Stimulated activated naive CD8-positive, alpha-beta T cell treated with anti-CD3 and anti-CD28 coated beads, Interleukin-15, Interleukin-2, amounts not matched to agents 100 U/mL and 50 U/mL, for 24 hours (primary cell): ENCODE data around the gene RRM2.
A peak's percentile ranks its signal among the peaks of the same experiment; 100 is the strongest.

Source experiments
- ATAC-seq: fragments of 150-1000 bp; cut with Tn5 transposase; one replicate; pipeline ENCODE4 v1.10.0; 2021
- DNase-seq: peaks from one replicate; pipeline ENCODE4 v3.0.0; 2021

RRM2 gene

GRCh38 chr2:10122500-10123280, at the start of gene RRM2:
TSS of gene RRM2 (plus strand) at chr2:10122739. CDS start at chr2:10122799, 60 bp downstream.
- ATAC-seq (peak; percentile 87), DNase-seq (peak; percentile 97)

GRCh38 chr2:10073706-10074105, 48.8 kb upstream of the RRM2 start:
- ATAC-seq = no peak
- no peak for DNase-seq

GRCh38 chr2:10075101-10075500, 47.4 kb upstream of the RRM2 start:
- ATAC-seq = no peak
- DNase-seq = no peak

- ATAC-seq (no peak), DNase-seq (no peak)
These were observed 46.8 kb upstream of the RRM2 start for GRCh38 chr2:10075571-10076209.

GRCh38 chr2:10076511-10076910, 46.0 kb upstream of the RRM2 start:
- no peak for ATAC-seq

GRCh38 chr2:10076988-10077527, 45.5 kb upstream of the RRM2 start:
- DNase-seq = no peak
- no peak for ATAC-seq

More at GRCh38 chr2:10076511-10076910, 46.0 kb upstream of the RRM2 start:
- DNase-seq = no peak

GRCh38 chr2:10078001-10078400, 44.5 kb upstream of the RRM2 start:
- no peak for ATAC-seq
- DNase-seq = no peak

- DNase-seq = no peak
- no peak for ATAC-seq
These were observed 43.8 kb upstream of the RRM2 start for GRCh38 chr2:10078704-10079265.

GRCh38 chr2:10079266-10079869, 43.2 kb upstream of the RRM2 start:
- peak; percentile 30 for DNase-seq
- peak; percentile 20 for ATAC-seq

- ATAC-seq (peak; percentile 21), DNase-seq (peak; percentile 53)
These were observed 42.5 kb upstream of the RRM2 start, which contains the start of gene CYS1 for GRCh38 chr2:10079870-10080535. TSS of gene CYS1 (minus strand) at chr2:10080411. CDS start at chr2:10080223, 188 bp downstream.

GRCh38 chr2:10080536-10081304, 41.8 kb upstream of the RRM2 start:
- peak; percentile 34 for ATAC-seq
- peak; percentile 45 for DNase-seq

GRCh38 chr2:10083046-10083445, 39.5 kb upstream of the RRM2 start:
- no peak for DNase-seq
- ATAC-seq = no peak

GRCh38 chr2:10083692-10084211, 38.8 kb upstream of the RRM2 start:
- peak; percentile 48 for ATAC-seq
- DNase-seq = peak; percentile 12

- DNase-seq (no peak), ATAC-seq (peak; percentile 32)
These were observed 38.2 kb upstream of the RRM2 start for GRCh38 chr2:10084223-10084865.

GRCh38 chr2:10085043-10085667, 37.4 kb upstream of the RRM2 start:
- DNase-seq (no peak), ATAC-seq (no peak)

- ATAC-seq = no peak
These were observed 36.9 kb upstream of the RRM2 start for GRCh38 chr2:10085668-10086059.

GRCh38 chr2:10086950-10087349, 35.6 kb upstream of the RRM2 start:
- DNase-seq = no peak
- no peak for ATAC-seq

More at GRCh38 chr2:10085668-10086059, 36.9 kb upstream of the RRM2 start:
- DNase-seq = no peak

- DNase-seq (no peak), ATAC-seq (no peak)
These were observed 35.2 kb upstream of the RRM2 start for GRCh38 chr2:10087360-10087759.

GRCh38 chr2:10089565-10090190, 32.9 kb upstream of the RRM2 start:
- ATAC-seq (no peak), DNase-seq (no peak)
